Stimulated activated CD4-positive, alpha-beta T cell treated with anti-CD3 and anti-CD28 coated beads, Interleukin-4, amount 100 ng/mL, for 24 hours (primary cell): ENCODE measurements around the gene PHEX.

Source experiments
- DNase-seq: peaks from one replicate; pipeline ENCODE4 v3.0.0-alpha.2; 2020

Gene PHEX

GRCh38 chrX:22041907-22042530, 9.9 kb downstream of the PHEX start:
- DNase-seq, result no peak

DNA sequence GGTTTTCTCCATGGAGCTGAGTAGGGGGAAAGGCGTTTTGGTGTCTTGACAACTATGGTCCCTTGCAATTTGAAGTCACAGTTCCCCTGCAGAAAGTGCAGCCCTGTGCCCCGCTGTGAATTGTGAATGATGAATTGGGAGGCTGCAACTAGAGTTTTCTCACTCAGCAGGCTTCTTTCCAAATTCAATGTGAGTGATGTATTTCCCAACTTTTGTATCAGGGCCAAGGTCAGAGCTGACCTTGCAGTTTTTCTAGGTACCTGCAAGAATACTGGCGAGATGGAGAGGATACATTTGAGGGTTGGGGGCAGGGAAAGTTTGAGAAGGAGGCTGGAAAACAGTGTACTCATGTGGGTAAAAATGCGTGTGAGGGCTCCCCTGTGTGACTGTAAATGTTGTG, 11.7 kb downstream of the PHEX start:
- no peak for DNase-seq

- no peak for DNase-seq
Observed at GRCh38 chrX:22047468-22047867, 15.3 kb downstream of the PHEX start.

DNA sequence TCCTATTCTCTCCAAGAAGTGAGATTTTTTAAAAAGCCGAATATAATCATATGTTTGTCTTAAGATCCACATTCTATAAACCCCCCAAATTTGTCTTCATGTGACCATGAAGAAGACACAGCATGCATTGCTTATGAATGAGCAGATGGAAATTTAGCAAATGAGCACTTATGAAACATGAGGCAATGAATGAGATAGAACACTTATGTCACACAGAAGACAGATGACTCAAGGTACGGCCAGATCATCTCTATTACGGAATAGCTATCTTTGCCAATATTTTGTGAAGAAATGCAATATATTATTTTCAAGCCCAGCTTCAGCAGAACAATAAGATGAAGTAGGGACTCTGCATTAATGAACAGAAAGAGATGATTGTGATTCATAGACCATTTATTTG, 21.4 kb downstream of the PHEX start:
- DNase-seq, result no peak

DNA sequence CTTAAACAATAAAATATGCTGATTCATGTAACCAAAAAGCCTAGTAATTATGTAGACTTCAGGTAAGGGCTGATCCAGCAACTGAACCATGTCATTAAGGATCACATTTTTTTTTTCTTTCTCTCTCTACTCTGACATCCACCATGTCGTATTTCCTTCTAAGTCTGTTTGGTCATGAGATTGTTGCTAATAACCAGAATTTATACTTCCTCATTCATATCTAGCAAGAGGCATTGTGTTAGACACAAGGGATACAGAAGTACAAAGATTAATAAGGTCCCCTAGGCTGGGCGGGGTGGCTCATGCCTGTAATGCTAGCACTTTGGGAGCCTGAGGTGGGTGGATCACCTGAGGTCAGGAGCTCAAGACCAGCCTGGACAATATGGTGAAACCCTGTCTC, 24.1 kb downstream of the PHEX start:
- DNase-seq, result no peak

- no peak for DNase-seq
Observed at GRCh38 chrX:22057667-22058066, 25.5 kb downstream of the PHEX start.

DNA sequence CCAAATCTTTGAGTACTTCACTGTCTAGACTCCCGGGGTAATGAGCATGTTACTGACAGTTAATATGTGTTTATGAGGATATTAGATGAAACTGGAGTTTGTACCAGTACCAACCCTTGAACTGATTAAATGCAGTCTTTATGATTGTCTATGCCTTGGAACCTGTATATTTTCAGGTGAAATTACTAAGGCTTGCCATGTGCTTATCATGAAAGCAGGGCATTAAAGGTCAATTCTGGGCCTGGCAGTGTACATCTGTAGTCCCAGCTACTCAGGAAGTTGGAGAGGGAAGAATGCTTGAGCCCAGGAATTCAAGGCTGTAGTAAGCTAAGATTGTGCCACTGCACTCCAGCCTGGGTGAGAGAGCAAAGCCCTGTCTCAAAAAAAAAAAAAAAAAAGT, 27.6 kb downstream of the PHEX start:
- no peak for DNase-seq

- peak; percentile 36 for DNase-seq
Observed at GRCh38 chrX:22060415-22061280, 28.5 kb downstream of the PHEX start.

DNA sequence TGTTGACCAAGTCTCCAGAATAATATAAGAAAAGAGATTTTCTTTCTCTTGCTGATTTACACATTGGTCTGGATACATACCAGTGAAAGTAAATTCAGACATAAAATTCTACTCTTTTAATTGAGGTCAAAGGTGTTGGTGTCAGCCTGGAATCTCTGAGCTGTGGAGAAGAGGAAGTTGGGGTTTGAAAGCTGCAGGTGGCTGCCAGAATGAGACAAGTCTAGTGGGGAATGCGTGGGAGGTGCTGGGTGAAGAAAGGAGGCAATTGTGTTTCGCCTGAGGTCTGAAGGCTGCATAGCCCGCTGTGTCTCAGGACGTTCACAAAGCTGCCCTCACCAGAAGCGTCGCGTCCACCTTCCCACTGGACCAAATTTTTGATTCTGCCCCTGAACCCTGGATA, 31.2 kb downstream of the PHEX start:
- peak; percentile 52 for DNase-seq

- no peak for DNase-seq
Observed at GRCh38 chrX:22069586-22069985, 37.5 kb downstream of the PHEX start.

GRCh38 chrX:22073928-22074327, 41.8 kb downstream of the PHEX start:
- DNase-seq, result no peak

DNA sequence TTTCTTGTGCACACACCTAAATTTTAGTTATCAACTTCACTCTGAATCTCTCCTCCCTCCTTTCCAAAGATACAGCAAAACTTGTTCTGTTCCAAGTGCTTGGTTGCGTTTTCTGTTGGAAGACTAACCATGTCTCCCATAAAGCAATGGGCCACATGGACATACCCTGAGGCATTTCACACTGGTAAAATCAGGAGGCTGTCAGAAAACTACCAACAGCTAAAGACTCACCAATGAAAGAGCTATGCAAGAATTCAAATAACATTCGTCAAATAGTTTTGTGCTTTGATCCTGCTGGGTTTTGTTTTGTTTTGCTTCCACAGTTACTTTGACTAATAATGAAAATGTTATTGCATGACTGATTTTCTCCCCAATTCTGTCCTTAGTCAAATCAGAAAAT, 46.0 kb downstream of the PHEX start:
- no peak for DNase-seq

- peak; percentile 59 for DNase-seq
Observed at GRCh38 chrX:22081475-22082092, 49.5 kb downstream of the PHEX start.

DNA sequence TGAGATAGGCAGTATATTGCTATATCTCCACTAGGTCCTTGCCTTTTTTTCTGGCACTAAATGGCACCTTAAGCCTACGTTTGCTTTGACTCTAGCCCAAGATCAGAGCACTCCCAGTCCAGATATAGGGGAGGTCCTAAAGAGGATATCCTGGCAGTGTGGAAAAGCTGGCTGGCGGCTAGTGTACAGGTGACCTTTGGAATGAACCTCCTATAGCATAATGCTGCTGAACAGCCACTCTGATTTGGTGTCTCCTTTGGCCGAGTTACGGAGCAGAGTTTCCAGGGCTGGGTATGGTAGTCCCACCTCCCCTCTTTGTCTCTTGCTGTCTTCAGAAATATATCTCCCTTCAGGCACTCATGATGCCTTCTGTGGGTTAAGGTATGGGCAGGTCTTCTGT, 53.9 kb downstream of the PHEX start:
- no peak for DNase-seq

GRCh38 chrX:22087011-22087557, 55.0 kb downstream of the PHEX start:
- DNase-seq, result no peak

DNA sequence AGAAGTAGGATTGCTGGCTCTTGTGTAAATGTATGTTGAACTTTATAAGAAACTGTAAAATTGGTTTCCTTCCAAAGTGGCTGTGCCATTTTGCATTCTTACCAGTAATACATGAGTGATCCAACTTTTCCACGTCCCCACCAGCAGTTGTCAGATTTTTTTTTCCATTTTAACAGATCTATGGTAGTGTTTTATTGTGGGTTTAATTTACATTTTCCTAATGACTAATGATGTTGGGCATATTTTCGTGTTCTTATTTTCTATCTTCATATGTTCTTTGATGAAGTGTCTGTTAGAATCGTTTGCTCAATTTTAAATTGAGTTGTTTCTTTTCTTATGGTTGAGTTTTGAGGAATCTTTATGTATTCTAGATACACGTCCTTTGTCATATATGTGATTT, 56.2 kb downstream of the PHEX start:
- DNase-seq, result peak; percentile 9

DNA sequence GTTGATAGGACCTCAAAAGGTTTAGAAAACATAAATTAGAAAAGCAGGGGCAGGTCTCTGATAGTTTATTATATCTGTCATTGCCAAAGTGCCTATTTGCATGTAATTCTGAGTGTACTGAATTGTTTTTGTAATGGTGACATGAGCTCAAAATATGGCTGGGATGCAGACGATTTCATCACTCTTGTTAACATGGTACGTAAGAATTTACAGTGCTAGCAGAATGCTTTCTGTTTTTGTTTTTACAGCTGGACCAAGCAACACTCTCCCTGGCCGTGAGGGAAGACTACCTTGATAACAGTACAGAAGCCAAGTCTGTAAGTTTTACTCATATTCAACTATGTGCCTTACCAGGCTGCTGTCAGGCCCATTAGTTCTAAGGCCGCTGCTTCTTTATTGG, 58.1 kb downstream of the PHEX start:
- DNase-seq, result no peak

DNA sequence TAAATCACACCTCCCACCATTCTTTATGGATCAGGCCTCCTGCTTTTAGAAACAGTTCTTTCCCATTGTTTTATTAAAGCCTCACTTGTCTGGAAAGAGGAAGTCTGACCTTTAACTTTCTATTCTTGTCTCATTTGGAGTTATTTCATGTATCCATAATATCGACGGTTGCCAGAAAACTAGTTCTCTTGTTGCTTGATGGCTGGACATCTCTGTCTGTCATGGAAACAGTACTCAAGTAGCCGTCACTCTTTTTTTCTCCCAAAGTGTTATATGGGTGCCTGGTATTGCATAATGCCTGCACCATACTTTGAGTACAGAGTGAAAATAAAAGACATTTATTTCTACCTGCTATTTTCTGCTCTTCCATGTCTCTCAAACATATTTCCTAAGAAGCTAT, 61.4 kb downstream of the PHEX start:
- no peak for DNase-seq

- no peak for DNase-seq
Observed at GRCh38 chrX:22095286-22095685, 63.2 kb downstream of the PHEX start.

GRCh38 chrX:22095856-22096255, 63.7 kb downstream of the PHEX start:
- DNase-seq, result no peak

DNA sequence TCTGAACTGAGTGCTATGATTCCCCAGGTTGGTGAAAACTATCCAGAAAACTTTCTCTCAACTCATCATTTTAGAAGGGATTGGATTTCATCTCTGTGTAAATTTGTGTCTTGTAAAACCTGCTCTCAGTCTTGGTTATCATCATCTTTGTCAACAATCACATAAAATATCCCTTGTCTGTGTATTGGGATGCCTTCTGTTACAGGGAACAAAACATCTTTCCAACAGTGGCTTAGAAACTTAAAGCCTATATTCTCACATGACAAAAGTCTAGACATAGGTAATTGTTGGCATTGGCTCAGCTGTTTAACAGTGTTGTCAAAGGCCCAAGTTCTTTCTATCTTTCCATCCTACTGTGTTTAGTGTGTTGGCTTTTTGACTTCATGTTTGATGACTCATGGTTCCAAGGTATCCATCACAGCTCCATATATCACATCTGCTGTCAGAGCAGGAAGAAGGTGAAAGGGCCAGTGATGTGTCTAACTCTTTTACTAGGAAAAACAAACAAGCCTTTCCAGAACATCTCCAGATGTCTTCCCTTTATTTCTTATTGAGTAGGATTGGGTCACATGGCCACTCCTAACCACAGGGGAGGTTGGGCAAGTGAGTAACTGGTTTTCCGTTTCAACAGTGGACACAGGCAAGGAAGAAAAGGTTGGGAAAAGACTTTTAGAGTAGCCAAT, 65.0 kb downstream of the PHEX start:
- no peak for DNase-seq

DNA sequence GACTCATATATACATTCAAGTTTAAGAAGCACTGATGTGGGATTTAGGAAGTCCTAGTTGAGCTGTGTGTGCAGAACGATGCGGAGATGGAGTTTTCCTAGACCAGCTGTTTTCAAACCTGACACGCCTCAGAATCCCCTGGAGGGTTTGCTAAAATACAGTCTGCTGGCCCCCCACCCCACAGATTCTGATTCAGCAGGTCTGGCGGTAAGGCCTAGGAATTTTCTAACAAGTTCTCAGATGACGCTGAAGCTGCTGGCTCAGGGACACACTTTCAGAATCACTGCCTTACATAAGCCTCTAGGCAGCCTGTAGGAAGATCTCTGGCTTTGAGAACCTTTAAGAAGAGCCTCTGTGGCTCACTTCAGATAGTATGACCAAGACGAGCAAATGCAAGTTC, 73.1 kb downstream of the PHEX start:
- DNase-seq, result no peak

- no peak for DNase-seq
Observed at GRCh38 chrX:22105971-22106370, 73.8 kb downstream of the PHEX start.
